Stimulated activated CD8-positive, alpha-beta memory T cell treated with anti-CD3 and anti-CD28 coated beads, Interleukin-12 subunit alpha, Interleukin-12 subunit beta, amount 100 ng/mL, for 1 hour (primary cell): ENCODE results near the gene SF3B3.
"Not testable (repeated sequence)": the region's sequence is repeated elsewhere in the genome, so short reads cannot be mapped to it uniquely, and the experiment has no call there.

Experiments
- DNase-seq: peaks from one replicate; pipeline ENCODE4 v3.0.0-alpha.2; 2020; ENCODE audit warnings: low read depth

Gene SF3B3

DNA sequence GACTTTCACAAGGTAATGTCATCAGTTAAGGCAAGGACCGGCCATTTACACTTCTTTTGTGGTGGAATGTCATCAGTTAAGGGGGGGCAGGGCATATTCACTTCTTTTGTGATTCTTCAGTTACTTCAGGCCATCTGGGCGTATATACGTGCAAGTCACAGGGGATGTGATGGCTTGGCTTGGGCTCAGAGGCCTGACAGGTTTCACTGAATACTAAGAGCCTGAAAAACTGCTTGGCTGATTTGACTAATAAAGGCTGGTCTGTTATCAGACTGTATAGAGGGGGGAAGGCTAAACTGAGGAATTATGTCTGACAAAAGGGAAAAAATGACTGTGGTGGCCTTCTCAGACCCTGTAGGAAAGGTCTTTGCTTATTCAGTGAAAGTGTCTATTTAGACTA, 98.2 kb downstream of the SF3B3 start:
- not testable (repeated sequence) for DNase-seq
